Left forelimb (tissue), 1 donor: ENCODE results near the gene LCORL.
"Not testable (repeated sequence)": the region's sequence is repeated elsewhere in the genome, so short reads cannot be mapped to it uniquely, and the experiment has no call there.

ENCODE experiments used
- DNase-seq: peaks from one replicate; pipeline ENCODE4 v3.0.0-alpha.2; 2018; ENCODE audit warnings: low spot score

LCORL gene

GRCh38 chr4:18020145-18020670 is 1.3 kb downstream of the LCORL start:
- no peak for DNase-seq

- DNase-seq, result no peak
These were observed 7.3 kb downstream of the LCORL start for GRCh38 chr4:18014269-18014668.

- no peak for DNase-seq
These were observed 8.6 kb downstream of the LCORL start for GRCh38 chr4:18012807-18013462.

- DNase-seq, result no peak
These were observed 9.3 kb downstream of the LCORL start for GRCh38 chr4:18012134-18012806.

GRCh38 chr4:18007625-18008024 is 13.9 kb downstream of the LCORL start:
- DNase-seq, result no peak

GRCh38 chr4:18006432-18006831 is 15.1 kb downstream of the LCORL start:
- not testable (repeated sequence) for DNase-seq

GRCh38 chr4:17997129-17997528 is 24.4 kb downstream of the LCORL start:
- no peak for DNase-seq

GRCh38 chr4:17995165-17995564 is 26.4 kb downstream of the LCORL start:
- no peak for DNase-seq

GRCh38 chr4:17985832-17986231 is 35.7 kb downstream of the LCORL start:
- no peak for DNase-seq

- DNase-seq, result no peak
These were observed 40.5 kb downstream of the LCORL start for GRCh38 chr4:17981063-17981462.

GRCh38 chr4:17968721-17969120 is 52.8 kb downstream of the LCORL start:
- DNase-seq, result no peak

- DNase-seq, result no peak
These were observed 54.5 kb downstream of the LCORL start for GRCh38 chr4:17967078-17967477.

- no peak for DNase-seq
These were observed 55.2 kb downstream of the LCORL start for GRCh38 chr4:17966312-17966711.

- no peak for DNase-seq
These were observed 57.0 kb downstream of the LCORL start for GRCh38 chr4:17964576-17964975.

- DNase-seq, result no peak
These were observed 59.4 kb downstream of the LCORL start for GRCh38 chr4:17962171-17962570.

GRCh38 chr4:17961249-17961648 is 60.3 kb downstream of the LCORL start:
- DNase-seq, result no peak

GRCh38 chr4:17958181-17958580 is 63.4 kb downstream of the LCORL start:
- no peak for DNase-seq

- no peak for DNase-seq
These were observed 63.9 kb downstream of the LCORL start for GRCh38 chr4:17957688-17958087.

- DNase-seq, result no peak
These were observed 65.3 kb downstream of the LCORL start for GRCh38 chr4:17956245-17956644.

- no peak for DNase-seq
These were observed 76.3 kb downstream of the LCORL start for GRCh38 chr4:17945303-17945702.

- no peak for DNase-seq
These were observed 79.8 kb downstream of the LCORL start for GRCh38 chr4:17941731-17942130.

GRCh38 chr4:17939054-17939453 is 82.5 kb downstream of the LCORL start:
- DNase-seq, result no peak

GRCh38 chr4:17934286-17934685 is 87.3 kb downstream of the LCORL start:
- DNase-seq, result no peak

- no peak for DNase-seq
These were observed 88.4 kb downstream of the LCORL start for GRCh38 chr4:17933126-17933525.
